GM19025 (cell line): Measurements from ENCODE around the gene PODXL.
A peak's percentile ranks its signal among the peaks of the same experiment; 100 is the strongest.
"Not testable (repeated sequence)": the region's sequence is repeated elsewhere in the genome, so short reads cannot be mapped to it uniquely, and the experiment has no call there.

ENCODE experiments used
- ATAC-seq: cut with Tn5 transposase; IDR thresholded peaks from one replicate; pipeline ENCODE4 v1.9.1; 2021; ENCODE audit warnings: mild to moderate bottlenecking, low read depth, moderate library complexity; ENCODE audit not compliant: unreplicated experiment

PODXL gene

DNA sequence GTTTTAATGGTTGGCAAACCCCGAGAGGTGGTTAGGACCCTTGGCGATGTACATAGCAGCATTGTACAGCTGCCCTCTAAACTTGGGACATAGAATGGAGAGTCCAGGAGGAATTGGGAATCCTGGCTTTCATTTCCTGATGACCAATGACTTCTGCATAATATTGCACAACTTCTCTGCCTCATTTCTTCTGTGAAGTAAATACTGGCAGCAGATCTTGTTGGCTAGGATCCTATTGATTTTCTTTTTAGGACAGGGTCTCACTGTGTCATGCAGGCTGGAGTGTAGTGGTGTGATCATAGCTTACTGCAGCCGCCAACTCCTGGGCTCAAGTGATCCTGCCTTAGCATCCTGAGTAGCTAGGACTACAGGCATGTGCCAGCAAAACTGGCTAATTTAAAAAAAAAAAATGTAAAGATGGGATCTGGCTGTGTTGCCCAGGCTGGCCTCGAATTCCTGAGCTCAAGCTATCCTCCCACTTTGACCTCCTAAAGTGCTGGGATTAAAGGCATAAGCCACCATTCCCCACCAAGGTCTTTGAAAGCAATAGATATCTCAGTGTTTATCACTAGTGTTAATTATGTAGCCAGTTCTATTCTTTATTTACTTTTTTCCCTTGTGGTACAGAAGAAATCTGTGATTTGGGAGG, 58.1 kb downstream of the PODXL start:
- no peak for ATAC-seq

DNA sequence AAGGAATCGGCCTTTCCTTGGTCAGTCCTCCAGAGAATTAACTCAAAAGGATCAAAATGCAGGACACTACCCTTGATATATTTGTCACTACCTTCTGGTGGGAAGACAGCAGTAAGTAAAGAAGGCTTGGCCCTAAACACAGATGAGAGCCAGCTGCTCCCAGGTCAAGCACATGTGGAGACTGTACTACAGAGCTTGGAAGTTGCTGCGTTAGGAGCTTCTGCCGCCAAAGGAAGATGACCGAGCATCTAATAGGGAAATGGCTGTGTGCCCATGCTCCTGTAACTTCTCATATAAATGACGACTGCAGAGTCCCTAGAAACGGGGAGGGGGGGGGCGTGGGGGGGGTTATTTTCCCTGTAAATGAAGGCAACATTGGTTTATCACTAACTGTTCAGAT, 59.0 kb downstream of the PODXL start:
- no peak for ATAC-seq

GRCh38 chr7:131495669-131496498, 60.5 kb downstream of the PODXL start:
- ATAC-seq = no peak

- ATAC-seq = no peak
These were observed 62.2 kb downstream of the PODXL start for GRCh38 chr7:131494182-131494581.

- no peak for ATAC-seq
These were observed 62.8 kb downstream of the PODXL start for GRCh38 chr7:131493581-131493980.

- no peak for ATAC-seq
These were observed 63.3 kb downstream of the PODXL start for GRCh38 chr7:131493081-131493480.

GRCh38 chr7:131489881-131490280, 66.5 kb downstream of the PODXL start:
- no peak for ATAC-seq

GRCh38 chr7:131489196-131489595, 67.2 kb downstream of the PODXL start:
- no peak for ATAC-seq

DNA sequence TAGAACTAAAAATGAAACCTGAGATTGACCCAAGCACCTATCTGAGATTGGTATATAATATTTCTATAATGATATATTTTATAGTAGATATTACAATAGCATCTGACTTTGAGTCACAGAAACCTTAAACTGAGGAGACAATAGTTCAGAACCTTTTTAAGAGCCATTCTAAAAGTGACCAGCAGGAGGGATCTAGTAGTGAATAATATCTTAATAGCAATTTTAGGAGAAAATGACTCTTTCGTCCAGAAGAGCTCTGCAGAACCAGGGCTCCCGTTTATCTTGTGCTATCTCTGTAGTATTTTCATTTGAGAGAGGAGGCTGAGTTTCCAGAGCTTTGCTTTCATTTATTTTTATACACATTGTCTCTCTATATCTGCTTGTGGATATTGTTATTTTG, 68.1 kb downstream of the PODXL start:
- no peak for ATAC-seq

DNA sequence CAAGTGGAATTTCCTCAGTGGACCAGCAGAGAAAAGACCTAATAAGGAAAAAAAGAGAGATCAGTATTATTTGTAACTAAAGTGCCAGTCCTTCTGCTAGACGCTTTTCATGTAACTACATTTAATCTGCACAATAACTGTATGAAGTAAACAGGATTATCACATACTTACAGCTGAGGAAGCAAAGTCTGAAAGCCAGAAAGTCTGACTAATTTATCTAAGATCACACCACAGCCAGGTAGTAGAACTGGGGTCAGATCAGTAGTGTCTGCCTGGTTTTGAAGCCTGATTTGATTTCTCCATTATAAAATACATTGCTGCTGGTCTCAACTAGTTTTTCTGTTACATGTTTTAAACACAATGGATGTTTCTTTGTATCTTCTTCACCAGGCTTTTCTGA, 69.2 kb downstream of the PODXL start:
- ATAC-seq = no peak

DNA sequence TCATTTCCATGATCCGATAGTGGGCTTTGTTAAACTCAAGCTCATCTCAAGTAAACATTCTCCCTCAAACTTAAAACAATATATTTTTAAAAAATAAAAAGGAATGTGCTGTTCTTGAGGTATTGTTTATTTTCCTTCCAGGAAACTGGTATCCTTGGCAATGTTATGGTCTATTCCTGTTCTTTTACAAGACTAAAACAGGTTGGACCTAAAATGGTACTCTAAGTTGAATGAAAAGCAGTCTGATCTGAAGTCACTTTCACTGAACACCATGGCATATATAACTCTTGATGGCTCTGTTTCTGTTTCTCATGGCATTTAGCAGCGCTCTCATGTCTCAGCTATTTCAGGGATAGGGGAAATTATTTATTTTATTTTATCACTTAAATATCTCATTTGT, 70.1 kb downstream of the PODXL start:
- ATAC-seq = no peak

DNA sequence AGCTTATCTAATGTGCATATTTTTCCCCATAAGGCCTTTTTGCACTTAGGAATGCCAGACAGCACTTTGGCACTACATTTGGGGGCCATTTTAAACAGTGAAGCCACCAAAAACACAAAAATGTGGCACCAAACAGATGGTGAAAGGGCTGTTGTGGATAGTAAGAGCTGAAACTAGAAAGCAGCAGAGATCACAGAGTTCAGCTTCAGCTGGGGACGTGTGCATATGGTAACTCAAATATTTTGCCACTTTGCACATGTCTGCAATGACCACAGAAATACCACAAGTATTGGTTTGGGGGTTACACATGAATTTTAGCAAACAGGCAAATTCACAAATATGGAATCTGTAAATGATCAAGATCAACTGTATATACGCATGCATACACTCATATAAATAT, 72.8 kb downstream of the PODXL start:
- ATAC-seq = no peak

DNA sequence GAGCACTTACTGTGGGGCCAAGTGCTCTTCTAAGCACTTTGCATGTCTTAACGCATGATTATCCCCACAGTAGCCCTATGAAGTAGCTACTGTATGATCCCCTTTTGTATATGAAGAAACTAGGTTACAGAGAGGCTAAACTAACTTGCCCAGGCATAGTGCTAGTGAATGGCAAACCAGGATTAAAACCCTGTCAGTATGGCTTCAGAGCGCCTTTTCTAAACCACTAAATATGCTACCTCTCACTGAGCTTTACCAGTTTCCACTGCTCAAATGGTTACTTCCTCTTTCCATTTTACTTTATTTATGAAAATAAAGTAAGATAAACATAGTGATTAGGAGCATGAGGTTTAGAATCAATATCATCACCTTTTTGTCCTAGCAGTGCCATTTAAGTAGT, 73.6 kb downstream of the PODXL start:
- peak; percentile 57 for ATAC-seq

DNA sequence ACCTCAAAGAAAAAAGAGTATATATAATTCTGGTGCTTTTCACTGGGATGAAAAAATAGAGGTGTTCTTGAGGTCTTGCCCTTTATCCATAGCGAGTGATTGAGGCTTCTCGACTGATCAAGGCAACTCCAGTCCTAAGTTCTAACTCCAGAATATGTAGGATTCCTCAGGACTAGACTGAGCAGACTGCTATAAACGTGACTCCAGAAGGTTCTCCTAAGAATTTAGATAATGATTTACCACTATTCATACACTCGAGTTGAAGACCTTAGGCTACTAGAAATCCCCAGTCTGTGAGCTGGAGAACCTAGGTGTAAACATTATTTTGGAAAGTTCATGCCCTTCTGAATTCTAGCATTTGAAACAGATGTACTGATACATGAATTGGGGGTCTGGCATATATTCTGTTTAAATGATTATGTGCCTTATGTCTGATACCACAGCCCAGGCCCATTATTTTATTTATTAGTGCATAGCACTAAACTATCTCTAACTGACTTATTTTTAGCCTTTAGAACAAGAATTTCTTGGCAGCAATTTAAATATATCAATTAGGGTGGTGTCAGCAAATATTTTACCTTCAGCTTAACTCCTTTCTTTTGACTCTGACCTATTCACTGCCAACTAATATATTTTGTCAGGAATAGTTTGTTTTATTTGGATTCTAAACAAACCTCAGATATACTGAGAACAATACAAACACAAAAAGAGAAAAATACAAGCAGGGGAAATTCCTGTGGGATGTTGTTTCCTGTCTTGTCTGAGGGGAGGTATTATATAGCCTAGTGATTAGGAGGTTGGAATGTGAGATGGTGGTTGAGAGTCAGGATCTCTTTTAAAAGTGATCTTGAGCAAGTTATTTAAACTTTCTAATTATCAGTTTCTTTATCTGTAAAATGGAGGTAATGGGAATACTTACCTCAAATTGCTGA, 75.8 kb downstream of the PODXL start:
- ATAC-seq = no peak

GRCh38 chr7:131476740-131477139, 79.7 kb downstream of the PODXL start:
- ATAC-seq = no peak

DNA sequence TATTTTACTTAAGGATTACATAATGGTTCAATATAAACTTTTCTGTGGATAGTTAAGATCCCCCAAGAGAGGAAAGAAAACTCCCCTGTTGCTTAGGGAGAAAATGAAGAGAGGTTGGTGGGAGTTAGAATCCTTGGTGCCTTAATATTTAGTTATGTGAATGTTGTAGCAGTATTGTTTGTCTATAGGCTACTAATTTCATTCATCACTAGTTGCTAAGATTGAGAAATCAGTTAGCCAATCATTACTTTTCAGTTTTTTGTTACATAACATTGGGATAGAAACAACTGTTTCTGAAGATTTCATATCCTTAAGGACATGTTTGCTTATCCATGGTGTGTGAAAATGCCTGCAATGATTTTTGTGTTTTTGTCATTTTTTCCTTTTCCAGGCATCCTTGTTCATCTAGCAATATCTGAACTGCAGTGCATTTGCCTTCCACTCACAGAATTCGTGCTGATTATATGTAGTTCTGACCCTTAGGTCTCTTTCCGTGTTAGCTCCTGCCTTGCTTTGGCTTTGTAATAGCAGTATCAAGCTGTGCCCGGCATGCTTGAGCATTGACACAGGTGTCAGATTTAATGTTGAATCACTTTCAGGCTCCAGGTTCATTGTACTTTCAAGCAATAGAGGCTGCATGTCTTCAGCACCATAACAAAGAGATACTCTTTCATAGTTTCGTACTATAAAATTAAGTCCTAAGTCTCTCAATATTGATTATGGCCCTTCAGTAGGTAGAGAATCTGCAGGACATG, 85.0 kb downstream of the PODXL start:
- no peak for ATAC-seq

DNA sequence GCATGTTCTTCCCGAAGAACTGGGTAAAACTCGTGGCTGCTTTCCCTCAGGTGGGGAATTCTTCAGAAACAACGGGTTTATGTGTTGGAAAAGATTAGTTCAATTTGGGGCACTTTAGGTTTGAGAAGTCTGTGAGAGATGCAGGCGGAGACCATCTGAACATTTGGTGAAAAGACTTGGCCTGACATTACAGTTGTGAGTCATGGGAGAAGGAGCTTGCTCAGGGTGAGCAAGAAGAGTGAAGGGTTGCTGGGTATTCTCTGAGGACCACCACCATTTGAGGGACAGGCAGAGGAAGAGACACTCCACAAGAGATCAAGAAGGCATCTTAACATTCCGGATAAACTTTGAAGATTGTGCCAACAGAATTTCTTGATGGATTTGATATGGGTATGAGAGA, 88.6 kb downstream of the PODXL start:
- no peak for ATAC-seq

GRCh38 chr7:131466735-131467365, 89.6 kb downstream of the PODXL start:
- no peak for ATAC-seq

DNA sequence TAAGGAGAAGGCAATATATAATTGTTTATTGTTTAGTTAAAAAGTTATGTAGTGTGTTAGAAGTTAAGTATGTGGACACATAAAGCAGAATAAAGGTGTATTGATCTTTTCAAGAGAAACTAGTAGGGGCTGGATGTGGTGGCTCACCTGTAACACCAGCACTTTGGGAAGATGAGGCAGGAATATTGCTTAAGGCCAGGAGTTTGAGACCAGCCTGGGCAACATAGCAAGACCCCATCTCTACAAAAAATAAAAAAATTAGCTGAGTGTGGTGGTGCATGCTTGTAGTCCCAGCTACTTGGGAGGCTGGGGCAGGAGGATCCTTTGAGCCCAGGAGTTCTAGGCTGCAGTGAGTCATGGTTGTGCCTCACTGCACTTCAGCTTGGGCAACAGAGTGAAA, 93.7 kb downstream of the PODXL start:
- not testable (repeated sequence) for ATAC-seq

- no peak for ATAC-seq
These were observed 94.4 kb downstream of the PODXL start for GRCh38 chr7:131462059-131462458.
